Hepatocyte (in vitro differentiated cells): ENCODE data around the gene ADH6. TPM values are rescaled to one million over a fixed set of nuclear protein-coding genes. Genes with fewer than 3 reads are reported as not detected.

ENCODE experiments used
- DNase-seq: peaks from one replicate; pipeline ENCODE4 v3.0.0-alpha.2; 2016; ENCODE audit warnings: low spot score
- H2AFZ ChIP-seq: fragments of 200-600 bp; sonication (generic); 2 replicates; pipeline ENCODE4 v1.6.0; 2016; ENCODE audit warnings: antibody characterized with exemption, mild to moderate bottlenecking
- H3K27ac ChIP-seq: fragments of 200-600 bp; sonication (generic); 2 replicates; pipeline ENCODE4 v1.5.1; 2016; ENCODE audit warnings: mild to moderate bottlenecking
- H3K27me3 ChIP-seq: fragments of 200-600 bp; sonication (generic); 2 replicates; pipeline ENCODE4 v1.6.1; 2016
- H3K36me3 ChIP-seq: fragments of 200-600 bp; sonication (generic); replicated peaks from 2 replicates; pipeline ENCODE4 v1.5.1; 2016; ENCODE audit warnings: low read depth; ENCODE audit not compliant: insufficient read depth
- H3K4me1 ChIP-seq: fragments of 200-600 bp; sonication (generic); 2 replicates; pipeline ENCODE4 v1.5.1; 2016; ENCODE audit warnings: mild to moderate bottlenecking, moderate library complexity; ENCODE audit not compliant: insufficient read depth
- H3K4me2 ChIP-seq: fragments of 200-600 bp; sonication (generic); 2 replicates; pipeline ENCODE4 v1.6.0; 2016
- H3K4me3 ChIP-seq: fragments of 200-600 bp; sonication (generic); 2 replicates; pipeline ENCODE4 v1.5.1; 2016; ENCODE audit warnings: mild to moderate bottlenecking
- H3K79me2 ChIP-seq: fragments of 200-600 bp; sonication (generic); 2 replicates; pipeline ENCODE4 v1.6.0; 2017; ENCODE audit warnings: mild to moderate bottlenecking
- H3K9me2 ChIP-seq: fragments of 200-600 bp; sonication (generic); replicated peaks from 2 replicates; pipeline ENCODE4 v1.6.0; 2017; ENCODE audit warnings: mild to moderate bottlenecking; ENCODE audit not compliant: insufficient read depth
- H3K9me3 ChIP-seq: fragments of 200-600 bp; sonication (generic); 2 replicates; pipeline ENCODE4 v1.5.1; 2016; ENCODE audit warnings: low read depth, mild to moderate bottlenecking
- H4K20me1 ChIP-seq: fragments of 200-600 bp; sonication (generic); 2 replicates; pipeline ENCODE4 v1.6.0; 2016; ENCODE audit warnings: mild to moderate bottlenecking; ENCODE audit not compliant: insufficient read depth, poor library complexity, severe bottlenecking
- EZH2 ChIP-seq: fragments of 200-600 bp; sonication (generic); IDR thresholded peaks from 2 replicates; pipeline ENCODE4 v1.6.1; 2016; ENCODE audit warnings: antibody characterized with exemption, mild to moderate bottlenecking, borderline replicate concordance
- EZH2phosphoT487 ChIP-seq: fragments of 200-600 bp; sonication (generic); IDR thresholded peaks from one replicate; pipeline ENCODE4 v1.6.1; 2018; ENCODE audit warnings: antibody characterized with exemption, mild to moderate bottlenecking, low read depth, moderate library complexity; ENCODE audit not compliant: unreplicated experiment, severe bottlenecking
- WGBS: methylation state at CpG from one replicate; pipeline ENCODE4 v1.1.6; 2016; ENCODE audit warnings: low lambda C conversion rate; ENCODE audit errors: missing lambda C conversion rate; 5-methylcytosine and 5-hydroxymethylcytosine counted together
- polyA plus RNA-seq: library from polyadenylated mRNA; unstranded; fragments of >200 nt; fragmentation: Nextera tagmentation; extraction: Ambion mirVana; gene quantifications from 2 replicates; pipeline ENCODE4 v1.2.1, GENCODE V29; 2016
- total RNA-seq: library from RNA; depleted of rRNA; stranded (reverse); fragments of >200 nt; gene quantifications from 2 replicates; pipeline ENCODE4 v1.2.3, GENCODE V29; 2014
- TF ChIP-seq, protein P1 (sequence below): fragments of 200-600 bp; sonication (generic); IDR thresholded peaks from 2 replicates; pipeline ENCODE4 v1.5.1; 2016; ENCODE audit warnings: antibody characterized with exemption, mild to moderate bottlenecking; ENCODE audit not compliant: poor library complexity

ADH6 gene
- total and polyA plus RNA-seq, 2 experiments from 2014 or later, result 16.0 to 23.6 TPM

DNA sequence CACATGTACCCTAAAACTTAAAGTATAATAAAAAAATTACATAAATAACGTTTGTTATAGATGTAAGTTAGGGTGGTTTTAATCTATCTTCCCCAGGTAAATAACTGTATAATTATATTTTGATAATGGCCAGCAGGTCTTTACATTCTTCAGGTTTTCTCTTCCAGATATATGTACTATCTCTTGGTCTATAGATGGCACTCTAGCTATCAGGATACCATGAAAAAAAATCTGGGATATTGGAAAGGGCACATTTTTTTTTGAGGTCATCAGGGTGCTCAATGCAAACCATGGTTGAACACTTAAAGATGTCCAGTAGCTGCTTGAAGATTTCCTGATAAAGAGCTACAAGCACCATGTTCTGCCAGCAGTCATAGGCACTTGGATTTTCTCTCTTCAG, 59.3 kb downstream of the ADH6 start:
- TF ChIP-seq EZH2 (no peak), EZH2phosphoT487 (no peak)
- TF ChIP-seq, protein P1, sequence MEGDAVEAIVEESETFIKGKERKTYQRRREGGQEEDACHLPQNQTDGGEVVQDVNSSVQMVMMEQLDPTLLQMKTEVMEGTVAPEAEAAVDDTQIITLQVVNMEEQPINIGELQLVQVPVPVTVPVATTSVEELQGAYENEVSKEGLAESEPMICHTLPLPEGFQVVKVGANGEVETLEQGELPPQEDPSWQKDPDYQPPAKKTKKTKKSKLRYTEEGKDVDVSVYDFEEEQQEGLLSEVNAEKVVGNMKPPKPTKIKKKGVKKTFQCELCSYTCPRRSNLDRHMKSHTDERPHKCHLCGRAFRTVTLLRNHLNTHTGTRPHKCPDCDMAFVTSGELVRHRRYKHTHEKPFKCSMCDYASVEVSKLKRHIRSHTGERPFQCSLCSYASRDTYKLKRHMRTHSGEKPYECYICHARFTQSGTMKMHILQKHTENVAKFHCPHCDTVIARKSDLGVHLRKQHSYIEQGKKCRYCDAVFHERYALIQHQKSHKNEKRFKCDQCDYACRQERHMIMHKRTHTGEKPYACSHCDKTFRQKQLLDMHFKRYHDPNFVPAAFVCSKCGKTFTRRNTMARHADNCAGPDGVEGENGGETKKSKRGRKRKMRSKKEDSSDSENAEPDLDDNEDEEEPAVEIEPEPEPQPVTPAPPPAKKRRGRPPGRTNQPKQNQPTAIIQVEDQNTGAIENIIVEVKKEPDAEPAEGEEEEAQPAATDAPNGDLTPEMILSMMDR, result no peak
- Histone ChIP-seq H3K27ac (no peak overlapping the region), H3K4me2 (no peak overlapping the region), H3K79me2 (no peaks in the 10 kb centered on the region), H2AFZ (no peak overlapping the region), H4K20me1 (no peaks in the 10 kb centered on the region), H3K4me1 (peaks cover 10% of the 10 kb centered on the region), H3K4me3 (no peak overlapping the region), H3K27me3 (no peaks in the 10 kb centered on the region), H3K9me3 (no peaks in the 10 kb centered on the region), H3K9me2 (no peaks in the 10 kb centered on the region), H3K36me3 (no peaks in the 10 kb centered on the region)
- DNase-seq, result no peak
- WGBS, result 74% methylated on average over 1 of the region's 1 CpG

DNA sequence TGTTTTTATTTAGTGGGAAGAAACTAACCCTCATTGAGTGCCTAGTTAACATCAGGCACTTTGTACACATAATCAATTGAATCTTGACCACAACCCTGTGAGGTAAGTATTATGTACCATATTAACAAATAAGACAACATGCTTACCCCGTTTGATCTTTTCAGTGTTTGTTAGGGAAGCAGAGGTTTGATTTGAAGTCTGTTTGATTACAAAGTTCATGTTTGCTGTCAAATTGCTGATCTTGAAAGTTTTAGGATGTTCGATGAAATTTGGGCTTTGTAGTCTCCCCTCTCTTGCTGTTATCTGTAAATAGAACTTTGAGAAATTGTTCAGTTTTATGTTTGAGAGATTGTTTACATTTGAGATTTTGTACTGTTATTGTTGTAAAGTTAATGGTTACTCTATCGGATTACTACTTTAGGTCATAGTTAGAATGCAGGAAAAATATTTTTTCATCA, 61.5 kb downstream of the ADH6 start:
- TF ChIP-seq, protein P1, result no peak
- no peak for TF ChIP-seq EZH2phosphoT487
- TF ChIP-seq EZH2, result no peak
- Histone ChIP-seq H2AFZ (no peak overlapping the region), H4K20me1 (no peaks in the 10 kb centered on the region), H3K4me3 (no peak overlapping the region), H3K4me1 (peaks cover 10% of the 10 kb centered on the region), H3K9me2 (no peaks in the 10 kb centered on the region), H3K27me3 (no peaks in the 10 kb centered on the region), H3K4me2 (no peak overlapping the region), H3K27ac (peak overlapping the region; percentile 47), H3K36me3 (no peaks in the 10 kb centered on the region), H3K9me3 (no peaks in the 10 kb centered on the region), H3K79me2 (no peaks in the 10 kb centered on the region)
- 45% methylated on average over 3 of the region's 3 CpGs for WGBS
- DNase-seq, result peak; percentile 16

DNA sequence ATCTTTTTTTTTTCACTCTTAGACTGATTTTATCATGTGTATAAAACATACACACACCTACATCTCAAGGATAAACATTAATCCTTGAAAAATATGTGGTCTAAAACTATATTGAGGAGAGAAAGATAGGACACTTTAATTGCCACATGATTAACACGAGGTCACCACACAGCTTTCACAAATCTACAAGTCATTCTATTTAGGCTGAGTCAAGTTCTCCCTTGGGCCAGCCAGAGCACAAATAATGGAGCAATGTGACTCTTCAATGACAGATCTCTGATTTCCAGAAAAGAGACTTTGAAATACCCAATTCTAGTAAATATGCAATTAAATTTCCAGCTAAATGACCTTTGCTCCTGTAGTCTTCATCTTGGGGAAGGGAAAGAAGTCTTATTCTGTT, 62.1 kb downstream of the ADH6 start:
- Histone ChIP-seq H3K36me3 (no peaks in the 10 kb centered on the region), H3K79me2 (no peaks in the 10 kb centered on the region), H2AFZ (no peak overlapping the region), H3K9me2 (no peaks in the 10 kb centered on the region), H3K9me3 (no peaks in the 10 kb centered on the region), H3K27me3 (no peaks in the 10 kb centered on the region), H3K4me2 (no peak overlapping the region), H3K4me1 (peaks cover 10% of the 10 kb centered on the region), H3K4me3 (no peak overlapping the region), H4K20me1 (no peaks in the 10 kb centered on the region), H3K27ac (peak overlapping the region; percentile 47)
- WGBS, result 57% methylated on average over 1 of the region's 1 CpG
- TF ChIP-seq EZH2phosphoT487 (no peak), EZH2 (no peak)
- TF ChIP-seq, protein P1, result no peak
- DNase-seq, result no peak
